SU-DHL-6 (cell line): ENCODE measurements around the gene KIF12.

Source experiments
- CTCF ChIP-seq: fragments of 200-600 bp; sonication (generic); IDR thresholded peaks from one replicate; pipeline ENCODE4 v1.5.1; 2017; ENCODE audit warnings: antibody characterized with exemption, mild to moderate bottlenecking, low read length, moderate library complexity; ENCODE audit not compliant: insufficient read depth, poor library complexity, severe bottlenecking
- EZH2phosphoT487 ChIP-seq: fragments of 200-600 bp; sonication (generic), shearing (Covaris generic); conservative IDR thresholded peaks from 2 replicates; pipeline ENCODE4 v1.6.1; 2018; ENCODE audit warnings: mild to moderate bottlenecking, antibody characterized with exemption, low read length, moderate library complexity, mixed read lengths

GRCh38 chr9:114060711-114061110 is 38.4 kb downstream of the KIF12 start:
- no peak for TF ChIP-seq CTCF
- no peak for TF ChIP-seq EZH2phosphoT487
